Erythroblast (primary cell): Measurements from ENCODE around the gene PTGR3.

Source experiments
- DNase-seq, 2 experiments: peaks; one replicate each; lab custom pipeline; 2025; lab: John Stamatoyannopoulos, UW
- GATA1 ChIP-seq: IDR thresholded peaks from 2 replicates; pipeline ENCODE4 v1.6.1; 2011; ENCODE audit warnings: low read depth, mild to moderate bottlenecking, control low read depth, low read length, moderate library complexity
- POLR2A ChIP-seq: IDR thresholded peaks from 2 replicates; pipeline ENCODE4 v1.6.1; 2011; ENCODE audit warnings: mild to moderate bottlenecking, low read length

PTGR3 gene

DNA sequence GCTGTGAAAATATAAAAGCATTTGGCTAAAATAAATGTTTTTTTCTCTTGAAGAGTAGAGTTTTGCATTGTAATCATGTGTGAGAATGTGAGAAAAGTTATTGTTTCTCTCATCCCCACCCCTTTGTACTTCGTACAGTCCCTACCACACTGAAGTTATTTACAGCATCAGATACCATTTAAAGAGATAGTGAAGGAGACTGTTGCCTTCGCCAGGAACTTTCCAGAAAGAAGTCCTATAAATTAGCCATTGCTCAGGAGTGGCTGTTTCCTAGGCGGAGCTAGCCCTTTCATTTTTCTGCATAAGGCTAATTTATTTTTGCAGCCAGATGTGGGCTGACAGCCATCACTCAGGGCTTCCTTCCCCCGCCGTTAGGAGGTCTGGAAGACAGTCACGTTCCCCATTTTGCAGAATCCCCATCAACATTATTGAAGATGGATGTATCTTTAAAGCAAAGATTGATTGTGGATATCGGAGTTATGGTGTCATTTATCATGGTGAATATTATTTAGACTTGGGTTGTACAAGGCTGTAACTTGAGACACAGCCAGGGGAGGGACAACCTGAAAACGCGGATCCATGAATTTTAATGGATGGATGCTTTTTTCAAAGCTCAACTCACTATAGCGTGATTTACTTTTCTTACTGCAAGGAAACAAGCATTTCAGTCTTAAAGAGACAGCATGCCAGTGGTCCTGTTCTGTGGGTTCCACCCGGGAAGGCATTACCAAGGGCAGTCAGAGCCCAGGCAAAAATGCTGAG lies 18.8 kb upstream of the PTGR3 start:
- DNase-seq = no peak
- TF ChIP-seq GATA1 (no peak), POLR2A (no peak)

DNA sequence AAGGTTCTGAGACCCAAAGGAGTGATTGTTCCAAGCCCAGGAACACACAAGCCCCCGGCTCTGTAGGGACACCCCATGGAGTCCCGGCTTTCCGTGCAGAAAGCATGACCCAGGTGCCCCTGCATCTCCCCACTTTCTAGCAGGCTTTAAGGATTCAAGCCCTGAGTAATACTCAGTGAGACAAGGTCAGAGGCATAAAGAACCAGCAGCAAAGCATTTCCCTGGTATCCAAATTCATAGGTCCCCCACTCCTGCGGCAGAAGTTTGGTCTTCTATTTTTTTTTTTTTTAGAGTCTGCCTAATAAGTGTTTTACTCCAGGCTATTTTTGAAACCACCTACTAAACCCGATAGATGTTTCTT lies 18.0 kb upstream of the PTGR3 start:
- no peak for TF ChIP-seq POLR2A
- no peak for TF ChIP-seq GATA1
- DNase-seq = no peak

DNA sequence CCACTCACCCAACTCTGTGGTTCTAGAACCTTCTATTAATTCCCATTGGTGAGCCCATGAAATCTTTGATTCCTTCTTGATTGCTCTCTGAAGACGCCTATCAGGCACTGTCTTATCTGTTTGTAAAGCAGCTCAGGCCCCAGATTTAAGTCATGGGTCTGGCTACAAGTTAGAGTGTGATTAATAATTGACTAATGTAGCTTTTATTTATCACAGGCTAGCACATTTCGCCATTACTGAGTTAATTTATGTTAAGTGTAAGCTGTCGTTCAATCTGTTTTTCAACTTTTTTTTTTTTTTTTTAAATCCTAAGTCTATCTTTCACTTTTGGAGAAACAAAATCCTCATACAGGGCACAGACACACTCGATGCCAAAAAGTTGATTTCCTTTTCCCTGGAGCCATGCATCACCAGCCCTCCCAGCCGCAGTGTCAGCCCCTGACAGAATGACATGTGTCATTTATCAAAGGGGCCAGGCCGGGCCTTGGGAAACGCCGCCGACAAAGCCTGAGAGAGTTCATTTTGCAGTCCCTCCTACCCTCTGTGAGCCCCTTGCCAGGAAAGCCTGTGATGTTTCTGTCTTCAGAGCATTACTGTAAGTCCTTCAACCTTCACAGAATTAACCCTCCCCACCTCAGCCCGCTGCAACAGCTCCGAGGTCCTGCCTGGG lies 17.5 kb upstream of the PTGR3 start:
- DNase-seq = peak in 1 of 2 experiments; percentile 35
- TF ChIP-seq POLR2A = no peak
- TF ChIP-seq GATA1 = no peak

DNA sequence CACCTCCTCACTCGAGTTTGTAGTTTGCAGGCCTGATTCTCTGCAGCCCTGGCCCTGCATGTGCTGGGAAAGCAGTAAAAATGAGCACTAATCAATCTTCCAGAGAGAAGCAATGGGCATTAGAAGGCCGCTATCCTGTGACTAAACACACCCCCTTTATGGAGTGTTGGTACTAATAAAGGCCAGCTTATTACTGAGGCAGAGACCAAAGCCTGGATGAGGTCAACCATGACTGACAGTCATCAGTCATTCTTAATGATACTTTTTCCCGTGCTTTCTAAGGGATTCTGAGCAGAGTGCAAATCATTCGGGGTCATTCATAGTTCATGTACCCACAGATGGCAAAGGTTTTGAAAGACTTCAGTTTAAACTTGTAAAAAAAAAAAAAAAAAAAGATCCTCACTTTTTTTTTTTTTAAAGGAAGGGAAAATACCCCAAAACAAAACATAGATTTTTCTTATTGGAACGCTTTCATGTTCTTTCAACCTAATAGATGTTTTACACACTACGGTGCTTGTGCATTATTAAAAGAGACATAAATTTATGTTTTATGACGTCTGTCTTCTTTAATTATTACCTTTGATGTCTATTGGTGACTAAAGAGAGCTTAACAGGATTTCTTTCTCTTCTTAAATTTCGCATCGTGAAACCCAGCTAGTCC lies 14.9 kb upstream of the PTGR3 start:
- TF ChIP-seq POLR2A (no peak), GATA1 (no peak)
- no peak for DNase-seq

DNA sequence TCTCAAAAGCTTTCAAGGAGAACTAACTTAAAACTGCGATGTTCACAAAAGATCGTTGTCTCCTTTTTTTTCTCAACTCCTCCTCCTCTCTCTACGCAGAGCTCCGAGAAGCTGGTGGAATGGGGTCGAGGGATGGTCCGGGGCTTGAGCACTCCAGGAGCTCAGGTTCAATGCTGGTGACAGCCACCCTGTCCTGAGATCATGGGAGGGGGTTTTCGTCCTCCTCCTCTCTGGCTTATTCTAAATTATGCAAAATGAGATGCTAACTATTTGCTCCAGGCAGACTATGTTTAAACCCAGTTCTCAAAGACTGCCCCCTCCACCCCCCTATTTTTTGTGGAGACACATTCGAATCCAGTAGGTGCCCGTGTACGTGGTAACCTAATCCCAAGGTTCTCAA lies 13.5 kb upstream of the PTGR3 start:
- TF ChIP-seq POLR2A (no peak), GATA1 (no peak)
- no peak for DNase-seq

DNA sequence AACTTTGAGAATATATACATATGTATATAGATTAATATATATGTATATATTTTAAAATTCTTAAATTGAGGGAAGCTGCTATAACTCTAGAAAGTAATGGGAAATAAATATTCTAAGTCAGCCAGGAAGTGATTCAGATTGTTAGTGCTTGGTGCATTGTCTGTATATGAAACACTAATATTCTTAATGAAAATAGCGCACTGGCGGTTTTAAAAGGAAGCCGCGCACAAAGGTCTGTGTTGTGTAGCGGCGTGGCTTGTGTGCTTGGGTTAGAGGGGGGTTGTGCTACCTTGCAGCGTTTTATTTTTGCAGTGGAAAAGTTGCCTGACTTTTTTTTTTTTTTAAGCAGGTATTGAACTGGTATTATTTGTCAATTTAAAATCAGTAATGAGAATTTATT lies 13.0 kb upstream of the PTGR3 start:
- TF ChIP-seq POLR2A (no peak), GATA1 (no peak)
- no peak for DNase-seq

DNA sequence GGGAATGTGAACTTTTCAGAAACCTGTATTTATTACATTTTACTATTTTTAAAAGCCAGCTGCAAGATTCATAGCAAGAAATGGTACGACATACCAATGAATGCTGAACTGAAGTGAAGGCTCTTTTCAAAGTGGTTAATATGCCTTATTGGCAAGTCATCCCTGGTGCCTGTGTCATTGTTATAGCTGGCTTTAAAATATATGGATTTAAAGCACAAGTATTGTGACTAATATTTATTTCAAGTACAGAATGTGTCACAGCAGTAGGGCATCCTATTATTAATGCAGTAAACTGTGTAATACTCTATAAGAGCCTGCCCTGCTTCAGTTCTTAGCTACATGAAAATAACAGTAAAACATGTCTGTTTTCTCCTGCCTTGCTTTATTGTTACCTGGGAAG lies 12.5 kb upstream of the PTGR3 start:
- DNase-seq = no peak

DNA sequence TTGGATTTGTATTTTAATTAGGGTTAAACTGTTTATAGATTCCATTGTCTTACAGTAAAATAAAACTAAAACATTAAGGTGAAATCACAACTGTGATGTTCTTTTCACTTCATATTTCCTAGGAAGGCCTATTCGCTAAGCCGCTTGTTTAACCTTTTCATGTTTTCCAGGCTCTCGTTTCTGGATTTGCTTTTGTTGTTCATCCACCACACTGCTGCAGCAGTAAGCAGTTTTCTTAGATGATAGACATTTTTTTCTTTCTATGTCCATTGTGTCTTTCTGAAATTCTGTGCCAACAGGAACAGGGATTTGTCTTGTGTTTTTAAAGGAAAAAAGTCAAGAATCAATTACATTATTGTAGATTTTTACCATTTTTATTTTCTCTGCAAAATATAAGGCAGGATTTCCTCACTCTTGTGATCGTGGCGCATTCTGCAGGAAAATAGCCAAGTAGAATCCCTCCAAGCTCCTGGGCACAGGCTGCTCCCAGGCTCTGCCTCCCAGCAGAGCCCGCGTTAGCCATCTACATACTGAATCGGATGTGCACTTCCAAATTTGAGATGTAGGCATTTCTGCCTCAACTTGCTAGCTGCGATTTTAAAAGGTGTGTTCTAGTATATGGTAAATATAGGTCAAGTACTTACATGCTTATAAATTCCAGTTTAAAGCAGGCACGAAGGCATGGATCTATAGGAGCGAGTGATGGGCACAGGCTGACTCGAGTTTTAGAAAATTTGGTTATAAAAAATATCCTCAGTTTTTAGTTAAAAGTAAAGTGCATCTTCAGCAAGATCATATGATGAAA lies 11.8 kb upstream of the PTGR3 start:
- no peak for DNase-seq
- TF ChIP-seq GATA1 (no peak), POLR2A (no peak)

More for the DNA sequence above, 12.5 kb upstream of the PTGR3 start:
- TF ChIP-seq GATA1 (no peak), POLR2A (no peak)

DNA sequence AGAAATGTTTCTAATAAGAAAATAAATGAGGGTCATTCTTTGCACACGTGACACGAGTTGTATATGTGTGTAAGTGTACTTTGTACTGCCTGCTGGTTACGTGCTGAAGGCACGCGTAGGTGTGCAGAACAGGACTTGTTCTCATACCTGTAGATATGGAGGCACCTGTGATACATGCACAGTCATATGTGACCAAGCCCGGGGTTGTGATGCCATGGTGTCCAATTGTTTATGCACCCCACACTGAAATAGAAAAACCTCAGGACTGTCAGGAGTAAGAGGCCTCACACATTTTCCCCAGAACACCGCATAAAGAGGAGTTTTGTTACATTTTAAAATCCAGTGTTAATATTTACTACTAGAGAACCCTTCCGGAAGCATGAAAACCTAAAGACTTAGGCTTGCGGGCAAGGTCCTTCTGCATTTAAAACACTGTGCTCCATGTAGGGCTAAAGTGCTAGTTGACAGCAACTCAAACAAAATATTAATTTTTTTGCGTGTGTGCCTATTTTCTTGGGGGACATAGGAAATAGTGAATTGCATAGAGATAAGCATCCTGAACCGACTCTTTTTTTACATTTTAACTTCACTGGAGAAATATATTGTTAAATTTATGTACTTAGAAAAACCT lies 10.9 kb upstream of the PTGR3 start:
- DNase-seq = no peak
- TF ChIP-seq POLR2A (no peak), GATA1 (no peak)

DNA sequence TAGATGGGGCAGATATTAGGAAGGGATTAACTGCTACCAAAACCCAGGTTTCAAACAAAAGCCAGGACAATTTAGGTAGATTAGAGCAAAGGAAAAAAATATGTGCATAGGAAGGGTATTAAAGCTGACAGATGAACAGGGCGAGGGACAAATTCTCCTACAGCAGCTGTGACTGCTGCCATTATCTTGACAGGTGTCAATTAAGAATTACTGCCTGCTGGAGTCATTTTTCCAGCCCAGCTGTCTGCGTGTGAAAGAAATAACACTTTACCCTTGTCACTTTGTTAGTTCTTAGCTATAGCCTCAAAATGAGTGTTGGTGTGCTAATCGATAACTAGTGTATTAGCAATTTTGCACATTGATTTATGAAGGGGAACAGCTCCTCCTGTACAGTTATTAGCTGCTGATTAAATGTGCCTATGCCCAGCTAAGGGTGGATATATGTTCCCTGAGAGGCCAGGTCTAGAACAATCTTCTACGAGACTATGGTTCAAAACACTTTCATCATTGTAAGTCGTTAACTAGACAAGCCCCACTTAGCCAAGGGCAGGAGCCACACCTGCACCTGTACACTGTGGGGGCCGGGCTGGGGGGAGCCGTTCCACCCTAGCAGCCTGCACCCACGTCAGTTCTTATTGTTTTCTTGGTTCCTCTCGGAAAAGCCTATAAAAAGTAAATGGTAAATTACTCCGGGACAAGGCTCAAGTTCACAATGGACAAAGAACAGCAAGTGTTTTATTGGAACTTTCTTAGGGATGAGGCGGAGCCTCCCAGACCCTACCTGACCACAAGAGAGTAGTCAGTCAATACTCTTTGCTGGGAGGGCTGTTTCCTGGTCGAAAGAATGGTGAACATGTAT lies 9.4 kb upstream of the PTGR3 start:
- no peak for DNase-seq
- TF ChIP-seq POLR2A = no peak
- no peak for TF ChIP-seq GATA1

DNA sequence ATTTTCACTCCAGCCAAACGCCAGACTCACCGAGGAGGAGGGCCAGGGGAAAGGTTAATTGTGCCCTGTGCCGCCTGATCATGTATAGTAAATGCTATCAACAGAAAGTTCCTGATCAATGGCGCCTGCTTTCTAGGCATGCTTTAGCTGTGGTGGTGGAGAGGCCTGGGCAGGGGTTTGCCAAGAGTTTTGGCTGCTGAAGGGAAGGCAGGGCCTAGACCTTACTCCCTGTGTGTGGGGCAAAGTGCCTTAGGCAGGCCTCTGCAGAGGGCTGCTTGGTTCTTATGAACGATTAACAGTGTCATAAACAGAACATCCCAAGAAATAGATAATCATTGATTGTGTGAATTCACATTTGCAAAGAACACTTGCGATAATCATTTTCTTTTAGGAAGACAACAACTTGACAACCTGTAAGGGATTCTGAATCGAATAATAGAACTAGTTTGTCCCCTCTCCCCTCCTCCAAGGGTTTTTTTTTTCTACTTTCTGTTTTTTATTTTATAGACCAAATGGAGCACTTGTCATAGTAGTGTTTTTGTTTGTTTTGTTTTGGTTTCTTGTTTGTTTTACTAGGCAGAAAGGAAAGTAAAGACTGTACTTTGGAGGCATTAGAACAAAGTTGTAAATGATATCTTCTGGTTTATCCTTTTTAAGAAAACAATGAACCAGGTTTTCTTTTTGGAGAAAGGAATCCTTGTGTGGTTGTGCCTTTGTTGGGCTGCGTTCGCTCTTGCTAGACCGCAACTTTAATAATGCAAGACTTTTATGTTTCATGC lies 8.2 kb upstream of the PTGR3 start:
- TF ChIP-seq GATA1 = no peak
- no peak for TF ChIP-seq POLR2A
- DNase-seq = no peak

DNA sequence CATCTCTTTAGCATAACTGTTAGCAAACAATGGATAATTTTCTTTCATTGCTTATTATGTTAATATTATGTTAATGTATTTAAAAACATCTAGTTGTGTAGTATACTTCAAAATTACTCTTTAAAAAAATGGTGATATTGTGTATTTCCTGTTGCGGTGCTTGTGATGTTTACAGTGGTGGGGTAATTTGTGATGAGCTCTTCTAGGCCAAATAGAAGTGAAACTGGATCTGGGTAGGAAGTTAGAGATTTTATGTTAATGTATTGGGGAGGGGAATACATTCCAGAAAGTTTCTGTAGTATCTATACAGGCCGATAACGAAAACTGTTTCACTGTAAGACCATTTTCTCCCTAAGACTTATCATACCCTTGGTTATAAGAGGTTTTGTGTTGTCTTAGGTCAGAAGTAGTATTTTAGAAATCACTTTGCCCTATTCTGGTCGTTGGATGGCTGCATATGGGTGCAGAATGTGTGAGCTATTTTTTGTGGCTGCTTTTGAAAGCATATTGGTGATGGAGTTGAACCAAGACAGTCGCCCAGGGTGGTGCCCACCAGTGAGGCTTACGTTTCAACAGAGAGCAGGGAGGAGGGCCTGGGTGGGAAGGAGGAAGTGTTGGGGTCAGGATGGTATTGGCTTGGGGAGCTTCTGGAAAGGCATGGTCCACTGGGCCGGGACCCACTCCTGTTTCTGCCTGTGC lies 7.4 kb upstream of the PTGR3 start:
- no peak for DNase-seq
- TF ChIP-seq GATA1 (no peak), POLR2A (no peak)
